ENCODE data around the gene DNAJB6.

DNAJB6 gene

GRCh38 chr7:157355784-157356511 lies 19.1 kb downstream of the DNAJB6 start:
- no peak for TF ChIP-seq CTCF (IDR thresholded peaks at IDR 0.05; ENCODE audit: low read depth, low read length)
- DNase-seq (ENCODE audit: low read depth, low spot score), result peak; percentile 24
- in situ Hi-C loops (cut with HindIII; ENCODE audit: low sequenced_read_pairs), result no loop called here
- no peak overlapping the region for H3K4me3 ChIP-seq (ENCODE audit: low read depth, low read length)

- DNase-seq (ENCODE audit: low read depth, low spot score), result no peak
- TF ChIP-seq CTCF (IDR thresholded peaks at IDR 0.05; ENCODE audit: low read depth, low read length), result no peak
- H3K4me3 ChIP-seq (ENCODE audit: low read depth, low read length), result no peak overlapping the region
- in situ Hi-C loops (cut with HindIII; ENCODE audit: low sequenced_read_pairs), result no loop called here
Observed at GRCh38 chr7:157357129-157358040, 20.6 kb downstream of the DNAJB6 start.

GRCh38 chr7:157358041-157358752 lies 21.4 kb downstream of the DNAJB6 start:
- H3K4me3 ChIP-seq (ENCODE audit: low read depth, low read length), result no peak overlapping the region
- TF ChIP-seq CTCF (IDR thresholded peaks at IDR 0.05; ENCODE audit: low read depth, low read length), result no peak
- in situ Hi-C loops (cut with HindIII; ENCODE audit: low sequenced_read_pairs), result no loop called here
- no peak for DNase-seq (ENCODE audit: low read depth, low spot score)

GRCh38 chr7:157358753-157359096 lies 21.9 kb downstream of the DNAJB6 start:
- DNase-seq (ENCODE audit: low read depth, low spot score), result no peak
- no peak for TF ChIP-seq CTCF (IDR thresholded peaks at IDR 0.05; ENCODE audit: low read depth, low read length)
- H3K4me3 ChIP-seq (ENCODE audit: low read depth, low read length), result no peak overlapping the region
- in situ Hi-C loops (cut with HindIII; ENCODE audit: low sequenced_read_pairs), result no loop called here

- DNase-seq (ENCODE audit: low read depth, low spot score), result no peak
- in situ Hi-C loops (cut with HindIII; ENCODE audit: low sequenced_read_pairs), result no loop called here
- no peak overlapping the region for H3K4me3 ChIP-seq (ENCODE audit: low read depth, low read length)
- TF ChIP-seq CTCF (IDR thresholded peaks at IDR 0.05; ENCODE audit: low read depth, low read length), result no peak
Observed at GRCh38 chr7:157359581-157359980, 22.8 kb downstream of the DNAJB6 start.

GRCh38 chr7:157360483-157361025 lies 23.8 kb downstream of the DNAJB6 start:
- no peak for TF ChIP-seq CTCF (IDR thresholded peaks at IDR 0.05; ENCODE audit: low read depth, low read length)
- DNase-seq (ENCODE audit: low read depth, low spot score), result no peak
- H3K4me3 ChIP-seq (ENCODE audit: low read depth, low read length), result no peak overlapping the region
- in situ Hi-C loops (cut with HindIII; ENCODE audit: low sequenced_read_pairs), result no loop called here
